ENCODE data around the gene MYRFL.

DNA sequence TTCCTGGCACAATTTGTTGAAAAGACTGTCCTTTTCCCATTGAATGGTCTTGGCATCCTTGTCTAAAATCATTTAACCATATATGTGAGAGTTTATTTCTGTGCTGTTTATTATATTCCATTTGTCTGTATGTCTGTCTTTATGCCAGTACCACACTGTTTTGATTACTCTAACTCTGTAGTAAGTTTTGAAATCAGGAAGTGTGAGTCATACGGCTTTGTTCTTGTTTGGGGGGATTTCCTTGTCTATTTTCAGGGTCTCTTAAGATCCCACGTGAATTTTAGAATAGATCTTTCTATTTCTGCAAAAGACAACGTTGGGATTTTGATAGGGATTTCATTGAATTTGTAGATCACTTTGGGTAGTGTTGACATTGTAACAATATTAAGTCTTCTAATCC lies 88.5 kb downstream of the MYRFL start:
- TF ChIP-seq, protein P1, sequence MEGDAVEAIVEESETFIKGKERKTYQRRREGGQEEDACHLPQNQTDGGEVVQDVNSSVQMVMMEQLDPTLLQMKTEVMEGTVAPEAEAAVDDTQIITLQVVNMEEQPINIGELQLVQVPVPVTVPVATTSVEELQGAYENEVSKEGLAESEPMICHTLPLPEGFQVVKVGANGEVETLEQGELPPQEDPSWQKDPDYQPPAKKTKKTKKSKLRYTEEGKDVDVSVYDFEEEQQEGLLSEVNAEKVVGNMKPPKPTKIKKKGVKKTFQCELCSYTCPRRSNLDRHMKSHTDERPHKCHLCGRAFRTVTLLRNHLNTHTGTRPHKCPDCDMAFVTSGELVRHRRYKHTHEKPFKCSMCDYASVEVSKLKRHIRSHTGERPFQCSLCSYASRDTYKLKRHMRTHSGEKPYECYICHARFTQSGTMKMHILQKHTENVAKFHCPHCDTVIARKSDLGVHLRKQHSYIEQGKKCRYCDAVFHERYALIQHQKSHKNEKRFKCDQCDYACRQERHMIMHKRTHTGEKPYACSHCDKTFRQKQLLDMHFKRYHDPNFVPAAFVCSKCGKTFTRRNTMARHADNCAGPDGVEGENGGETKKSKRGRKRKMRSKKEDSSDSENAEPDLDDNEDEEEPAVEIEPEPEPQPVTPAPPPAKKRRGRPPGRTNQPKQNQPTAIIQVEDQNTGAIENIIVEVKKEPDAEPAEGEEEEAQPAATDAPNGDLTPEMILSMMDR (IDR thresholded peaks at IDR 0.05; ENCODE audit: insufficient read depth, low read depth, low read length), result no peak
- no peak for TF ChIP-seq EZH2 (IDR thresholded peaks at IDR 0.05; ENCODE audit: insufficient read depth, low read length)

Measured in astrocyte (in vitro differentiated cells and primary cell).